Loucy (cell line): Measurements from ENCODE around the gene PHYKPL.

Experiments
- EZH2phosphoT487 ChIP-seq: fragments of 200-600 bp; IDR thresholded peaks from 2 replicates; pipeline ENCODE4 v1.6.1; 2018; ENCODE audit warnings: antibody characterized with exemption, mild to moderate bottlenecking, moderate library complexity, borderline replicate concordance
- TF ChIP-seq, protein P1 (sequence below): fragments of 200-600 bp; sonication (generic); conservative IDR thresholded peaks from 2 replicates; pipeline ENCODE4 v1.5.1; 2014; ENCODE audit warnings: mild to moderate bottlenecking, antibody characterized with exemption, low read length

DNA sequence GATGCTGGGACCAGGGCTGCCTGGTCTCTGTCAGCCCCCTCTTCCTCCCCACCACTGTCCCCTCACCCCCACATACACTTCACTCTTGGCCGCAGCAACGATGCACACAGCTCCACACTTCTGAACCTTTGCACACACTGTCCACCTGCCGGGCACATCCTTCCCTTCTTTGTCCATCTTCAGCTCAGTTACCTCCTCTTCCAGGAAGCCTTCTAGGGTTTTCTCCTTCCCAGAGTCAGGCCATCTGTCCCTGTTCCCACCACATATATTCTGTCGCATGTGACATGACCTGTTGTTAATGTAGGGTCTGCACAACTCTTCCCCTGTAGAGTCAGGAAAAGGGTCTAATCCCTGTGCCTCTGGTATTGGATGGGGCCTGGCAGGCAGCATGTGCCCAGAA, 38.6 kb upstream of the PHYKPL start:
- TF ChIP-seq, protein P1, sequence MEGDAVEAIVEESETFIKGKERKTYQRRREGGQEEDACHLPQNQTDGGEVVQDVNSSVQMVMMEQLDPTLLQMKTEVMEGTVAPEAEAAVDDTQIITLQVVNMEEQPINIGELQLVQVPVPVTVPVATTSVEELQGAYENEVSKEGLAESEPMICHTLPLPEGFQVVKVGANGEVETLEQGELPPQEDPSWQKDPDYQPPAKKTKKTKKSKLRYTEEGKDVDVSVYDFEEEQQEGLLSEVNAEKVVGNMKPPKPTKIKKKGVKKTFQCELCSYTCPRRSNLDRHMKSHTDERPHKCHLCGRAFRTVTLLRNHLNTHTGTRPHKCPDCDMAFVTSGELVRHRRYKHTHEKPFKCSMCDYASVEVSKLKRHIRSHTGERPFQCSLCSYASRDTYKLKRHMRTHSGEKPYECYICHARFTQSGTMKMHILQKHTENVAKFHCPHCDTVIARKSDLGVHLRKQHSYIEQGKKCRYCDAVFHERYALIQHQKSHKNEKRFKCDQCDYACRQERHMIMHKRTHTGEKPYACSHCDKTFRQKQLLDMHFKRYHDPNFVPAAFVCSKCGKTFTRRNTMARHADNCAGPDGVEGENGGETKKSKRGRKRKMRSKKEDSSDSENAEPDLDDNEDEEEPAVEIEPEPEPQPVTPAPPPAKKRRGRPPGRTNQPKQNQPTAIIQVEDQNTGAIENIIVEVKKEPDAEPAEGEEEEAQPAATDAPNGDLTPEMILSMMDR = no peak
- no peak for TF ChIP-seq EZH2phosphoT487
